ENCODE results near the gene CEMIP. TPM values are rescaled to one million over a fixed set of nuclear protein-coding genes. Genes with fewer than 3 reads are reported as not detected.
A peak's percentile ranks its signal among the peaks of the same experiment; 100 is the strongest.

Gene CEMIP
- total RNA-seq, 2 donors from 2014 or later: 1.6 TPM; not detected in 1

DNA sequence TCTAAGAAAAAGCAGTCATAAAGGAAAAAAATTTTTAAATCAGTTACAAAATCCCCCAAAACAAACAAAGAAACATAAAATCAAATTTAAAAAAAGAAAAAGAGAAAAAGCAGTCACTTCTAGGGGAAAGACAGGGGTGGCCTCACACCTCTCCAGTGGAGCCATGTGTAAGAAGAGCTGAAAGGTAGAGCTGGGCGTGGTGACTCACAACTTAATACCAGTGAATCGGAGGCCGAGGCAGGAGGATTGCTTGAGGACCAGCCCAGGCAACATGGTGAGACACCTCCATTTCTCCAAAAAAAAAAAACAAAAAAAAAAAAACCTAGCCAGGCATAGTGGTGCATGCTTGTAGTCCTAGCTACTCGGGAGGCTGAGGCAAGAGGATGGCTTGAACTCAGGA is 195.7 kb downstream of the CEMIP start:
- TF ChIP-seq, protein P1, sequence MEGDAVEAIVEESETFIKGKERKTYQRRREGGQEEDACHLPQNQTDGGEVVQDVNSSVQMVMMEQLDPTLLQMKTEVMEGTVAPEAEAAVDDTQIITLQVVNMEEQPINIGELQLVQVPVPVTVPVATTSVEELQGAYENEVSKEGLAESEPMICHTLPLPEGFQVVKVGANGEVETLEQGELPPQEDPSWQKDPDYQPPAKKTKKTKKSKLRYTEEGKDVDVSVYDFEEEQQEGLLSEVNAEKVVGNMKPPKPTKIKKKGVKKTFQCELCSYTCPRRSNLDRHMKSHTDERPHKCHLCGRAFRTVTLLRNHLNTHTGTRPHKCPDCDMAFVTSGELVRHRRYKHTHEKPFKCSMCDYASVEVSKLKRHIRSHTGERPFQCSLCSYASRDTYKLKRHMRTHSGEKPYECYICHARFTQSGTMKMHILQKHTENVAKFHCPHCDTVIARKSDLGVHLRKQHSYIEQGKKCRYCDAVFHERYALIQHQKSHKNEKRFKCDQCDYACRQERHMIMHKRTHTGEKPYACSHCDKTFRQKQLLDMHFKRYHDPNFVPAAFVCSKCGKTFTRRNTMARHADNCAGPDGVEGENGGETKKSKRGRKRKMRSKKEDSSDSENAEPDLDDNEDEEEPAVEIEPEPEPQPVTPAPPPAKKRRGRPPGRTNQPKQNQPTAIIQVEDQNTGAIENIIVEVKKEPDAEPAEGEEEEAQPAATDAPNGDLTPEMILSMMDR (IDR thresholded peaks at IDR 0.05): no peak
- no peak for TF ChIP-seq POLR2A (IDR thresholded peaks at IDR 0.05)
- peaks cover 0 to 3% of the 10 kb centered on the region in 2 donors for H3K36me3 ChIP-seq (replicated peaks in 1 of 2; ENCODE audit: insufficient read depth in 1 of 2, low read depth in 2 of 2)
- no peak for ATAC-seq
- intact Hi-C loops (cut with DNase I): no loop called here
- H3K27me3 ChIP-seq: no peaks in the 10 kb centered on the region
- no peak for DNase-seq
- H3K9me3 ChIP-seq: no peaks in the 10 kb centered on the region
- no peak overlapping the region for H3K4me3 ChIP-seq
- H3K27ac ChIP-seq: no peak overlapping the region
- 96 to 98% methylated on average over 4 of the region's 4 CpGs for WGBS, 2 donors
- H3K4me1 ChIP-seq: peaks cover 10% of the 10 kb centered on the region

DNA sequence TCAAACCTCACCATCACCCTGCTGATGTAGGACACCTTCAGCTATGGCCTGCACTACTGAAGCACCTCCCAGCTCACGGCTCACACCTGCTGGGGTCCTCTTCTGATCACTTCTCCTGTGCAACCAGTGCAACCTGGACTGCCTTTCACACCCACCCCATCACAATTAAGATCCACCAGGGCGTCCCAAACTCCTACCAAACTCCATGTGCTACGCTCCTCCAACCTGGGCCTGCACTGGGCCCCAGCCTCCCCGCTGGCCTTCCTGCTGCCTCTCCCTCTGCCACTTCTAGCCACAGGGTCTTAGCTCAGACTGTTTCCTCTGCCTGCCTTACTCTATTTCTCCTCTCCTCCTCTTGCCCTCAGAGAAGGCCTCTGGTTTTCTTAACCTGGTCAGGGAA is 197.7 kb downstream of the CEMIP start:
- Histone ChIP-seq H3K4me1 (peaks cover 10% of the 10 kb centered on the region), H3K27ac (no peak overlapping the region), H3K4me3 (no peak overlapping the region), H3K9me3 (no peaks in the 10 kb centered on the region), H3K27me3 (no peaks in the 10 kb centered on the region), H3K36me3 (replicated peaks in 1 of 2; ENCODE audit: insufficient read depth in 1 of 2, low read depth in 2 of 2) (peaks cover 0 to 6% of the 10 kb centered on the region in 2 donors)
- intact Hi-C loops (cut with DNase I): no loop called here
- ATAC-seq: no peak
- WGBS, 2 donors: 76 to 98% methylated on average over 4 of the region's 4 CpGs
- no peak for DNase-seq
- TF ChIP-seq, protein P1 (IDR thresholded peaks at IDR 0.05): no peak
- TF ChIP-seq POLR2A (IDR thresholded peaks at IDR 0.05): no peak

DNA sequence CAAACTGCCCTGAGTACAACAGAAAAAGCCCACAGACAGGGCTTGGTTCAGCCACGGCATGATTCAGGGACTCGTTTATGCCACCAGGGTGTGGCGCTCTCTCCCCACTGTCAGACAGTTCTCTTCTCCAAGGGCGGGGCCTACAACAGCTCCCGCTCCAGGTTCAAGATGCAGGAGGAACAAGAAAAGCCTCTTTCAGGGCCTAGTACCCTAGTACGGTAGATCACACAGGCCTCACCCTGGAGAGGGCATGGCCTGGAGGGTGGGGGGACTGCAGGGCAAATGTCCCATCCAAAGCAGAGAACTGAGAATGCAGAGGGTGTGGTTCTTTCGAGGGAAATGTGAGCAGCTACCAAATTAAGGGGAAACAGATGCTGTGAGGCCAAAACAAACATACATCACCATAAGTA is 198.5 kb downstream of the CEMIP start:
- Histone ChIP-seq H3K27me3 (no peaks in the 10 kb centered on the region), H3K27ac (peak overlapping the region in 1 of 4 donors; percentile 1), H3K36me3 (replicated peaks in 1 of 2; ENCODE audit: insufficient read depth in 1 of 2, low read depth in 2 of 2) (peaks cover 0 to 6% of the 10 kb centered on the region in 2 donors), H3K4me1 (peaks cover 10% of the 10 kb centered on the region), H3K4me3 (no peak overlapping the region), H3K9me3 (no peaks in the 10 kb centered on the region)
- TF ChIP-seq POLR2A (IDR thresholded peaks at IDR 0.05): no peak
- TF ChIP-seq, protein P1 (IDR thresholded peaks at IDR 0.05): peak in 6 of 7 experiments; percentile 25 to 51 (median 46)
- peak; percentile 65 for ATAC-seq
- intact Hi-C loops (cut with DNase I): no loop called here
- peak; percentile 60 to 70 (median 63) for DNase-seq
- 50 to 65% methylated on average over 6 to 7 of the region's 7 CpGs for WGBS, 2 donors

DNA sequence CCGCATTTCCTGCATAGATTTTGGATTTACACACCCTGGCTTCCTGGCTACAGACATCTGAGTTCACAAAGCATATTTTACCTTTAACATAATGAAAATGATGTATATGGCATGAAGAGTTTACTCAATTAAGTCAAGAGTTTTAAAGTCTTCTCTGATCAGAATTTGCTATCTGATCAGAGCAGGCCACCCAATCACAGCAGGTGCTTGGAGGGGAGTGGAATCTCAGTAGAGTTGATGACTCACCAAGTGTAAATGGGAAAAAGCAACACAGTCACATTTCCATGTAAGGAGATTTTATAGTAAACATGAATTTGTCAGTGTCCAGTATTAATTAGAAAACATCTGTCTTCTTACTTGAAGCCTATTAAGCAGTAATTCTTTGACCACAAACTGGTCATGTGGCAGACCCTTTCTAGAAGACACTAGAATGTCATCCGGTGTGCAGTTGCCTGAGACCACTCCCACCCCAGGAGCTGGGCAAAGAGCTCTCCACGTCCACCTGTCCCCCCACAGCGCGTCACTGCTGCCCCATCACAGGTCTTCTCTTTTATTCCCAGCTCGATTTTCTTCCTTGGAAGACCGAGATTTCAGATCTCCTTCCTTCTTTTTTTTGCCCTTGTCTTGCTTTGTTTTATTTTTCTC is 199.6 kb downstream of the CEMIP start:
- Histone ChIP-seq H3K36me3 (replicated peaks in 1 of 2; ENCODE audit: insufficient read depth in 1 of 2, low read depth in 2 of 2) (peaks cover 0 to 6% of the 10 kb centered on the region in 2 donors), H3K4me1 (peaks cover 10% of the 10 kb centered on the region), H3K9me3 (no peaks in the 10 kb centered on the region), H3K4me3 (no peak overlapping the region), H3K27ac (peak overlapping the region; percentile 23 to 56 (median 36)), H3K27me3 (no peaks in the 10 kb centered on the region)
- WGBS, 2 donors: 81 to 90% methylated on average over 7 of the region's 7 CpGs
- ATAC-seq (peak; percentile 65), DNase-seq (peak in 3 of 4 donors; percentile 30 to 61 (median 34))
- TF ChIP-seq, protein P1 (IDR thresholded peaks at IDR 0.05): no peak
- no peak for TF ChIP-seq POLR2A (IDR thresholded peaks at IDR 0.05)
- intact Hi-C loops (cut with DNase I): no loop called here
